Neural crest cell (in vitro differentiated cells): ENCODE data around the gene AVPR2. TPM values are rescaled to one million over a fixed set of nuclear protein-coding genes. Genes with fewer than 3 reads are reported as not detected.

Experiments
- DNase-seq: peaks from one replicate; pipeline ENCODE4 v3.0.0; 2021; ENCODE audit warnings: low read depth, mixed read lengths, low spot score
- H3K27ac Mint-ChIP-seq: one replicate; pipeline ENCODE4 v1.8.0; 2021; ENCODE audit warnings: mild to moderate bottlenecking, mixed read lengths; ENCODE audit not compliant: unreplicated experiment
- H3K27me3 Mint-ChIP-seq: 2 replicates; pipeline ENCODE4 v1.8.0; 2021; ENCODE audit warnings: low read depth, mild to moderate bottlenecking, mixed read lengths
- H3K36me3 Mint-ChIP-seq: 2 replicates; pipeline ENCODE4 v1.8.0; 2021; ENCODE audit warnings: low read depth, mild to moderate bottlenecking, mixed read lengths
- H3K4me1 Mint-ChIP-seq: 2 replicates; pipeline ENCODE4 v1.8.0; 2021; ENCODE audit warnings: mixed read lengths
- H3K4me3 Mint-ChIP-seq: one replicate; pipeline ENCODE4 v1.8.0; 2021; ENCODE audit warnings: mild to moderate bottlenecking, mixed read lengths
- H3K9me3 Mint-ChIP-seq: 2 replicates; pipeline ENCODE4 v1.8.0; 2021; ENCODE audit warnings: mixed read lengths
- CTCF ChIP-seq: fragments of 200-600 bp; sonication (generic); conservative IDR thresholded peaks from 2 replicates; pipeline ENCODE4 v1.5.0; 2021; ENCODE audit warnings: antibody characterized with exemption, mild to moderate bottlenecking
- total RNA-seq: library from RNA; stranded (reverse); gene quantifications from 2 replicates; pipeline ENCODE4 v1.2.1, GENCODE V29; 2021

The AVPR2 gene
- total RNA-seq, 1 donor from 2014 or later, result not detected

DNA sequence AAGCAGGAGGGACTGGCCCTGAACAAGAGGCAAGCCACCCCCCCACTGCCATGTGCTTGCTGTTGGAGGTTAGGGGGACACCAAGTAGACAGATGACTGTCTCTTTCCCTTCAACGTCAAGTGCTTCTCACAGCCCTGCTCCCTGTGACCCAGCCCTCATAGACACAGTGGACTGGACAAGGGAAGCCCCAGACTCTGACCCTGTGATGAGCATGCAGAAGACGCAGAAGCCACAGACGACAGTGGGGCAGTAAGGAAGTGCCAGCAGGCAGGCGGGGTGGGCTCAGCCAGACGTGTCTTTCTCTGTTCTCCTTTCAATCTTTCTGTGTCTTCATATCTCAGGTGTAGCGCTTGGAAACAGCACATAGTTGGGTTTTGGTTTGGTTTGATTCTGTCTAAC, 16.1 kb upstream of the AVPR2 start:
- no peak overlapping the region for H3K27ac Mint-ChIP-seq
- no peak for TF ChIP-seq CTCF
- H3K4me3 Mint-ChIP-seq, result peak overlapping the region; percentile 55
- no peak for DNase-seq
- peaks cover 11% of the 10 kb centered on the region for H3K36me3 Mint-ChIP-seq
- peaks cover 27% of the 10 kb centered on the region for H3K27me3 Mint-ChIP-seq
- peaks cover 17% of the 10 kb centered on the region for H3K4me1 Mint-ChIP-seq
- peaks cover 3% of the 10 kb centered on the region for H3K9me3 Mint-ChIP-seq

DNA sequence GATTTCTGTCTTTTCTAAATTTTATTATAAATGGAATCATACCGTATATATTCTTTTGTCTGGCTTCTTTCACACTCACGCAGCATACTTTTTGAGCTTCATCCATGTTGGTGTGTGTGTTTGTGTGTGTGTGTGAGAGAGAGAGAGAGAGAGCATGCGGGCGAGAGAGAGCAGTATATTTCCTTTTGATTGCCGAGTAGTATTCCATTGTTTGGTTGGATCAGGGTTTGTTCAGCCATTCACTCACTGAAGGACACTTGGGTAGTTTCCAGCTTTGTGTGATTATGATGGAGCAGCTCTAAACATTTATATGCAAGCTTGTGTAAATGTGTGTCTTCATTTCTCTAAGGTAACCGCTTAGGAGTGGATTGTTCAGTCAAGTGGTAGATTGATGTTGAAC, 15.3 kb upstream of the AVPR2 start:
- no peak for TF ChIP-seq CTCF
- H3K36me3 Mint-ChIP-seq, result peaks cover 11% of the 10 kb centered on the region
- no peak overlapping the region for H3K27ac Mint-ChIP-seq
- peaks cover 24% of the 10 kb centered on the region for H3K27me3 Mint-ChIP-seq
- DNase-seq, result no peak
- peaks cover 3% of the 10 kb centered on the region for H3K9me3 Mint-ChIP-seq
- peaks cover 16% of the 10 kb centered on the region for H3K4me1 Mint-ChIP-seq
- no peak overlapping the region for H3K4me3 Mint-ChIP-seq

- Mint-ChIP-seq H3K36me3 (no peaks in the 10 kb centered on the region), H3K4me3 (no peak overlapping the region), H3K4me1 (peaks cover 22% of the 10 kb centered on the region), H3K9me3 (peaks cover 3% of the 10 kb centered on the region), H3K27ac (no peak overlapping the region), H3K27me3 (no peaks in the 10 kb centered on the region)
- TF ChIP-seq CTCF, result no peak
- no peak for DNase-seq
These were observed 6.6 kb upstream of the AVPR2 start for GRCh38 chrX:153897899-153898298.

DNA sequence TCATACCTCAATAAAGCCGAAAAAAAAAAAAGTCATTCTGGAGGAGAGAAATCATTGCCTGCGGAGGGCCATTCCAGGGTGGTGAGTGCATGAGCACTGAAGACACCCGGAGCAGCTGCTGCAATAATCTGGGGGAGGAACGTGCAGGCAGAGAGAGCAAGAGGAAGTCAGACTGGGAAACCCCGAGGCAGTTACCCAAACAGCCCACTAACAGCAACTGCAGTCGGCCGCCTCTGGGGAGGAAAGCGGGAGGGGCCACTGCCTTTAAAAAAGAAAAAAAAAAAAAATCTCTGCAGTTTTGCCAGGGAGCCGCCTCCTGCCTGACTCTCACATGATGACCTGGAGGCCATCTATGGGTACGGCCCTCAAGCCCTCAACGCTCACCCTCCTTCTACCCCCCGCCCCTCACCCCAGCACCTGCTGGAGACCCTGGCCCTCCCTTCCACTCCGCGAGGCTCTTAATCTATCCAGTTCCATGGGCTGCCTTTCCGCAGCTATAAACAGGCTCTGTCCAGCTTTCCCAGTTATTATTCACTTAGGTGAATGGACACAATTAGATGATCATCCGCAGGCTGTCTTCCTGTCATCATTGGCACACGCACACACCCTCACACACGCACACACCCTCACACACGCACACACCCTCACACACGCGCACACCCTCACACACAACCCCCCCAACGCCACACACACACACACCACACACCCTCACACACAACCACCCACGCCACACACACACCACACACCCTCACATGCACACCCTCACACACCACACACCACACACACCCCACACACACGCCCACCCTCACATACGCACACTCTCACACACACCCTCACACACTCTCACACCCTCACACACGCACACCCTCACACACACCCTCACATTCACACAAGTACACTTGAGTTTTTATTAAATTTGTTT, 3.4 kb upstream of the AVPR2 start:
- Mint-ChIP-seq H3K4me1 (peaks cover 27% of the 10 kb centered on the region), H3K27me3 (no peaks in the 10 kb centered on the region), H3K36me3 (peaks cover 4% of the 10 kb centered on the region), H3K9me3 (peaks cover 5% of the 10 kb centered on the region), H3K27ac (peak overlapping the region; percentile 19), H3K4me3 (peak overlapping the region; percentile 23)
- TF ChIP-seq CTCF, result no peak
- DNase-seq, result no peak

- no peak for TF ChIP-seq CTCF
- H3K27me3 Mint-ChIP-seq, result no peaks in the 10 kb centered on the region
- H3K4me1 Mint-ChIP-seq, result peaks cover 22% of the 10 kb centered on the region
- H3K27ac Mint-ChIP-seq, result peak overlapping the region; percentile 87
- DNase-seq, result no peak
- peaks cover 5% of the 10 kb centered on the region for H3K9me3 Mint-ChIP-seq
- no peak overlapping the region for H3K4me3 Mint-ChIP-seq
- H3K36me3 Mint-ChIP-seq, result peaks cover 4% of the 10 kb centered on the region
These were observed 2.7 kb upstream of the AVPR2 start for GRCh38 chrX:153901753-153902140.
